ENCODE results near the gene HPCAL4.

DNA sequence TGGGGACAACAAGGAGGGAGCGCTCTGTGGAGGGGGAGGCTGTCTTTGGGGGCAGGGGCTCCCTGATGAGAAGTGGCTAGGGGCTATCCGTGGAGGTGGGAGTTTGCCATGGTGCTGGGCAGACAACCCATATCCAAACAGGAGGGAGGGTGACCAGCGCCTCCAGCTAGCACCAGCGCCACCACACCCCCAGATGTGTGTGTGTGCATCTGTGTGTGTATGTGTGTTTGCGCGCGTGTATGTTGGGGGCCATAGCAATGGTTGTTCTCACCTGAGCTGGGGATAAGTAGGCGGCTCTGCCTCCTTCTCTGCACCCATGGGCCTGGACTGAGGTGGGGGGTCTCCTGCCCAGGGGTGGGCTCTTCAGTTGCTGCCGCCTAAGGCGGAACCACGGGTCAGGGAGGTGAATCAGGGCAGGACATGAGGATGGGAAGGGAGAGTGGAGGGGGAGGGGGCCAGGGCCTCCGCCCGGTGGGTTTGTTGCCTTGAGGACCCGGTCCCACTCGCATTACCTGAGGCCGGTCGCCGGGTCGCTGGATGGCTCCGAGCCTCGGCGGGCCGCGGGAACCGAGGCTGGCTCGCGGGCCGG, 345 bp downstream of the HPCAL4 start:
- TF ChIP-seq, protein P1, sequence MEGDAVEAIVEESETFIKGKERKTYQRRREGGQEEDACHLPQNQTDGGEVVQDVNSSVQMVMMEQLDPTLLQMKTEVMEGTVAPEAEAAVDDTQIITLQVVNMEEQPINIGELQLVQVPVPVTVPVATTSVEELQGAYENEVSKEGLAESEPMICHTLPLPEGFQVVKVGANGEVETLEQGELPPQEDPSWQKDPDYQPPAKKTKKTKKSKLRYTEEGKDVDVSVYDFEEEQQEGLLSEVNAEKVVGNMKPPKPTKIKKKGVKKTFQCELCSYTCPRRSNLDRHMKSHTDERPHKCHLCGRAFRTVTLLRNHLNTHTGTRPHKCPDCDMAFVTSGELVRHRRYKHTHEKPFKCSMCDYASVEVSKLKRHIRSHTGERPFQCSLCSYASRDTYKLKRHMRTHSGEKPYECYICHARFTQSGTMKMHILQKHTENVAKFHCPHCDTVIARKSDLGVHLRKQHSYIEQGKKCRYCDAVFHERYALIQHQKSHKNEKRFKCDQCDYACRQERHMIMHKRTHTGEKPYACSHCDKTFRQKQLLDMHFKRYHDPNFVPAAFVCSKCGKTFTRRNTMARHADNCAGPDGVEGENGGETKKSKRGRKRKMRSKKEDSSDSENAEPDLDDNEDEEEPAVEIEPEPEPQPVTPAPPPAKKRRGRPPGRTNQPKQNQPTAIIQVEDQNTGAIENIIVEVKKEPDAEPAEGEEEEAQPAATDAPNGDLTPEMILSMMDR (IDR thresholded peaks at IDR 0.05) = no peak
- TF ChIP-seq POLR2A (IDR thresholded peaks at IDR 0.05; ENCODE audit: low read depth) = no peak

All from esophagus muscularis mucosa (tissue), 3 donors.